NCI-H82 (cell line): ENCODE measurements around the gene PRSS38.

Experiments
- DNase-seq: peaks from one replicate; lab custom pipeline; 2025; lab: John Stamatoyannopoulos, UW

PRSS38 gene

DNA sequence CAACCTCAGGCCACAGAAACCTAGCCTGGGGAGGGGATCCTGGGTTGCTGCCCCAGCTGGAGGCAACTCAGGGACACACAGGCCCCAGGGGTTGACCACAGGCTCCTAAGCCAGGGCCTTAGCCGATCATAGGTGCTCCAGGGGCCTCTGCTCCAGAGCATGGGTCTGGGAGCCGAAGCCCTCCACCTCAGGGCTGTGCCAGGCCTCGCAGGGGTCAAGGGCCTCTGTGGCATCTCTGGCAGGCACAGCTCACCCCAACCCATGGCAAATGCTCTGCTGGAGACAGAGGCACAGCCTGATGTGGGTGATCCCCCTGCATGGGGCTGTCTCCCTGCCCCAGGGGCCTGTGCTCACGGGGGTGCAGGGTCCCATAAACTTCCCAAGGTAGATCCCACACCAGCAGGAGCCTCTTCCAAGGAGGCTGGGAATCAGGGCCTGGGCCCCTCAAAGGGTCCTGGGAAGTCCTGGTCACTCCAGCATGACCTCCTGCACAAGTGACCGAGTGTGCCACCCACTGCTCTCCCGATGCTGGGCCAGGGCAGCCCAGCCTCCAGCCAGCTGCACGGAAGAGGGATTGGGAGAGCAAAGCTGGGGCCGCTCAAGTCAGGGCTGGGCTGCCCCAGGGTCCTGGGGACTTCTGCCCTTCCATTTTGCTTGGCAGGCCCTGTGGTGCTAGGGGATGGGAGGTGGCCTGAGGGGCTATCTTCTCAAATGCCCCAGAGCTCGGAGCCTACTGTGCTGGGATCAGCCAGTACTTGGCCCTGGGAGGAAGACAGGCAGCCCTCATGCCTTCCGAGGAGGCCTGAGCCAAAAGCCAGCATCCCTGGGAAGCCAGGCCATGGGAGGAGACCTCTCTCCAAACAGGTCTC is 22.2 kb upstream of the PRSS38 start:
- no peak for DNase-seq

GRCh38 chr1:227793948-227794816 is 21.3 kb upstream of the PRSS38 start:
- peak; percentile 89 for DNase-seq

DNA sequence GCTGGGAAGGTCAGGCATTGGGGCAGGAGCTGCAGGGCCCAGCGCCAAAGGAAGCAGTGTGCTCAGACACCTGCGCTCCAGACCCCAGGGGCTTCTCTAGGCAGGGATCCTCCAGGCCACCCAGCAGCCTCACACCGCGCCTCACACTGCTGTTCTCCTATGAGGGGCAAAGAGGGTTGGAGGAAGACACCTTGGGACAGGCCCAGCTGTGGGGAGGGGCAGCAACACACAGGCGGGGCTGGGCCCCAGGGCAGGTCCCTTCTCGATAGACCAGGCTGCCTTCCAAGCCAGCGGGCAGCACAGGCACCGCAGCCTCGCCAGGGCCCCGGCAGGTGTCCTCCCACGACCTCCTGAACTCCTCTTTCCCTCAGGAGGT is 20.7 kb upstream of the PRSS38 start:
- DNase-seq, result peak; percentile 26

DNA sequence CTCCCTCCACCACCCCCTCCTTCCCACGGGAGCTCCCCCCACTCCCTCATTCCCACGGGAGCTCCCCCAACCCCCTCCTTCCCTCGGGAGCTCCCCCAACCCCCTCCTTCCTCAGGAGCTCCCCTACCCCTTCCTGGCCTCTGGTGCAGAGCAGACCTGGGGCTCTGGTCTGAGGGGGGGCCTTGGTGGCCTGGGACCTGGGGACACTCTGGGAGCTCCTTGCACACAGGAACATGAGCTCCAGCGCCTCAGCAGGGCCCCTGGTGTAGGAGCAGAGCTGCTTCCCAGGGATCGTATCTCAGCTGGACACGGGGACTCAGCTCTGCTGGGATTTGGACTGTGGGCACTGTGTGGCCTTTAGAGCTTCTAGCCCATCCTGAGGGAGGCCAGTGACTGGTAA is 19.7 kb upstream of the PRSS38 start:
- no peak for DNase-seq

DNA sequence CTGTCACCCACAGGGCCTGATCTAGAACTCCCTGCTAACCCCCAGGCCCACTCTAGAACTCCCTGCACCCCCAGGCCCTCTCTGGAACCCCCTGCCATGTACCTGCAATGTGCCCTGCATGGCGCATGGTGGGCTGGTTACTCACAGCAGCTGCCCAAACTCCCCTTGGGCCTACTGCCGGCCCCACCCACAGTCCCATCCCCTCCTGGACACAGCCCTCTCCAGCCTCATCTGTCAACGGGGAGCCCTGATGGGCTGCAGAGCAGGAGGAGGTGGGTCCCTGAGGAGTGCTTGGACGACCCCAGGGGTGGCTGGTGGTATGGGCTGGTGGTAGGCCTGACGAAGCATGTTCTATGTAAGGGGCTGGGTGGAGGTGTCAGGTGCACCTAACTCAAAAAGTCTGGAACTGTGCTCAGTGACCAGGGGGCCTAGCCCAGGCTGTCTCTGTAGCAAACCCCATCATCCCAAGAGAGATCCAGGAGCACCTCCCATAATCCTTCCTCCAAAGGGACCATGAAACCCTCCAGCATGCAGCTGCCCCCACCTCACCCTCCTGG is 19.0 kb upstream of the PRSS38 start:
- DNase-seq, result no peak

DNA sequence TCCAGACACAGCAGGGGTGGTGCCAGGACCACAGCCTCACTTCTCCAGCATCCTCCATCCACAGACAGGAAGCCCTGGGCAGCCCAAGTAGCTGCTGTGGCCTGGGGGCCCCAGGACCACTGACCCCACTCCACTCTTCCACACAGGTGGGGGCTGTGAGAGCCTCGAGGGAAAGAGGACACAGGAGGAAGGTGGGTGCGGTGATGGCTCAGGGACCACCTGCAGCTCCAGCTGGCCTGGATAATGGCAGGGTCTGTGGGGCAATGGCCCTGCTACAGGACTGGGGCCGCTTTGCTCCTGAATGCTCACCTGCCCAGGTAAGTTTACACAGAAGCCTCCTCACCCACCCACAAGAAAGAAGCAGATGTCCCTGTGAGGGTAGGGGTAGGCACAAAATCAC is 18.3 kb upstream of the PRSS38 start:
- no peak for DNase-seq

DNA sequence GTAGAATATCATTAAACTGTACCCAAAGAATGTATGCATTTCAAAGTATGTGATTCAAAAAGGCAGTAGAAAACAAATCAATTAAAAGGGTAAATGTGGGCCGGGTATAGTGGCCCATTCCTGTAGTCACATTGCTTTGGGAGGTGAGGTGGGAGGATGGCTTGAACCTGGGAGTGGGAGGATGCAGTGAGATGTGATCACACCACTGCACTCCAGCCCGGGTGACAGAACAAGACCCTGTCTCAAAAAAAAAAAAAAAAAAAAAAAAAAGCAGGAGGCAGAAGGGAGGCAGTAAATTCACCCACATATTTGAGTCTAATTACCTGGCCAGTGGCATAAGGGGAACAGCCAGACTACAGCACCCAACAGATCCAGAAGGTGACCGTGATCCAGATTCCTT is 17.9 kb upstream of the PRSS38 start:
- no peak for DNase-seq

- DNase-seq, result no peak
Observed at GRCh38 chr1:227798078-227798802, 17.2 kb upstream of the PRSS38 start.

DNA sequence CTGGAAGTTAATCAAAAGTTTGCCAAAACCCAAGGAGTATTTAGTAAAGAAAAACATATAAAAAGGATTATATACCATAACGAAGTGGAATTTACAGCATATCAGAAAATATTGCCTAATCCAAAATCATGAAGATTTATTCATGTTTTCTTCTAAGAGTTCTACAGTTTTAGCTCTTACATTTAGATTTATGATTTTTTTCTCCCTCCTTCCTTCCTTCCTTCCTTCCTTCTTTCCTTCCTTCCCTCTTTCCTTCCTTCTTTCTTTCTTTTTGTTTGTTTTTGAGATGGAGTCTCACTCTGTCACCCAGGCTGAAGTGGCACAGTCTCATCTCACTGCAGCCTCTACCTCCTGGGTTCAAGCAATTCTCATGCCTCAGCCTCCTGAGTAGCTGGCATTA is 15.7 kb upstream of the PRSS38 start:
- no peak for DNase-seq

GRCh38 chr1:227803933-227804332 is 11.5 kb upstream of the PRSS38 start:
- DNase-seq, result no peak

- DNase-seq, result peak; percentile 37
Observed at GRCh38 chr1:227805606-227806197, 9.8 kb upstream of the PRSS38 start.

DNA sequence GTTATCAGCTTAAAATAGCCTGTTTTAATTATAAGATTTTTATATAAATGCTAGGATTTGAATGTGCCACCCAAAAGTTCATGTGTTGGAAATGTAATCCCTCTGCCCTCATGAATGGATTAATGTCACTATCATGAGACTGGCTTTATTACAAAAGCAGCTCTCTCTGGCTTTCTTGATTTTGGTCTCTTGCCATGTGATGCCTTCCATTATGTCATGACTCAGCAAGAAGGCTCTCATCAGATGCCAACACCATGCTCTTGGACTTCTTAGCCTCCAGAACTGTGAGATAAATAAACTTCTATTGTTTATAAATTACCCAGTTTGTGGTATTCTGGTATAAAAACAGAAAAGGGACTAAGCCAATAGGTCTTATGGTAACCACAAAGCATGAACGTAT is 6.9 kb upstream of the PRSS38 start:
- DNase-seq, result no peak

GRCh38 chr1:227809026-227809425 is 6.4 kb upstream of the PRSS38 start:
- DNase-seq, result no peak

- DNase-seq, result no peak
Observed at GRCh38 chr1:227813962-227814361, 1.5 kb upstream of the PRSS38 start.

- peak; percentile 21 for DNase-seq
Observed at GRCh38 chr1:227816750-227817446, 1.4 kb downstream of the PRSS38 start.

DNA sequence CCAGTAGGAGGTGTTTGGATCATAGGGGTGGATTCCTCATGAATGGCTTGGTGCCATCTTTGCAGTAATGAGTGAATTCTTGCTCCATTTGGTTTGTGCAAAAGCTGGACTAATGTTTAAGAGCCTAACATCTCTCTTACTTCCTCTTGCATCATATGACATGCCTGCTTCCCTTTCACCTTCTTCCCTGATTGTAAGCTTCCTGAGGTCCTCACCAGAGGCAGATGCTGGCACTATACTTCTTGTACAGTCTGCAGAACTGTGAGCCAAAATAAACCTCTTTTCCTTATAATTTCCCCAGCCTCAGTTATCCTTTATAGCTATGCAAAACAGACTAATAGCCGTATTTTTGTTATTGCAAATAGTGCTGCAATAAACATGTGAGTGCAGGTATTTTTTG is 8.1 kb downstream of the PRSS38 start:
- no peak for DNase-seq

DNA sequence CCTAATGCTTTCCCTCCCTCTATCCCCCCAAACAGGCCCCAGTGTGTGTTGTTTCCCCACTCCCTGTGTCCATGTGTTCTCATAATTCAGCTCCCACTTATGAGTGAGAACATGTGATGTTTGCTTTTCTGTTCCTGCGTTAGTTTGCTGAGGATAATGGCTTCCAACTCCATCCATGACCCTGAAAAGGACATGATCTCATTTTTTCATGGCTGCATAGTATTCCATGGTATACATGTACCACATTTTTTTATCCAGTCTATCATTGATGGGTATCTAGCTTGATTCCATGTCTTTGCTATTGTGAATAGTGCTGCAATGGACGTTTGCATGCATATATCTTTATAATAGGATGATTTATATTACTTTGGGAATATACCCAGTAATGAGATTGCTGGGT is 8.7 kb downstream of the PRSS38 start:
- DNase-seq, result no peak

DNA sequence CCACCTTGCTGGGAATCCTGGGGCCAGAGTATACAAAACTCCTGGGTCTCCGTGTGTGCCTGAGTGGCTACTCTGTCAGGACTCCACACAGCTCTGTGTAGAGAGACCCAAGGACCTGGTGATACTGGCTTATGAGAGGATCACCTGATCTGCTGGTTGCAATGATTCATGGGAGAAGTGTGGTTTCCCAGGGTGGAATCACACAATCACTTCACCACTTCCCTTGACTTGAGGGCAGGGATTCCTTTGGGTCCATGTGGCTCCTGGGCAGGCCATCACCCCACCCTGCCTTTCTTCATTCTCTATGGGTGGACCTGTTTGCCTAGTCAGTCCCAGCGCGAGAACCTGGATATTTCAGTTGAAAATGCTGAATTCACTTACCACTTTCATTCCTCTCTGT is 13.3 kb downstream of the PRSS38 start:
- DNase-seq, result no peak

DNA sequence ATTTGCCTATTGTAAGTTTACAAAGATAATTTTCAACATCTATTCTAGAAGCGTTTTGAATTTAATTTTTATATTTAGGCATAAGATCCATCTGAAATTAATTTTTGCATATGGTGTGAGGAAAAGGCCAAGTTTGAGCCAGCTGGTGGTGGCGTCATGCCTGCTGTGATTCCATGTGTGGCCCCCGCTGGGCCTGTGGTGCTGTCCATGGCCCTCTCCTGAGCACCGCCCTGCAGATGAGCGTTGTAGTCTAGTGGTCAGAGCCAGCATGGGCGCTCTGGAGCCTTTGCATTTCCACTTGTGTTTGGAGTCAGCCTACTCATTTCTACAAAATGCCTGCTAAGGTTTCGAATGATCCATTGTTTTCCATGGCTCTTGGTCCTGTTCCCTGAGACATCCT is 22.7 kb downstream of the PRSS38 start:
- no peak for DNase-seq

DNA sequence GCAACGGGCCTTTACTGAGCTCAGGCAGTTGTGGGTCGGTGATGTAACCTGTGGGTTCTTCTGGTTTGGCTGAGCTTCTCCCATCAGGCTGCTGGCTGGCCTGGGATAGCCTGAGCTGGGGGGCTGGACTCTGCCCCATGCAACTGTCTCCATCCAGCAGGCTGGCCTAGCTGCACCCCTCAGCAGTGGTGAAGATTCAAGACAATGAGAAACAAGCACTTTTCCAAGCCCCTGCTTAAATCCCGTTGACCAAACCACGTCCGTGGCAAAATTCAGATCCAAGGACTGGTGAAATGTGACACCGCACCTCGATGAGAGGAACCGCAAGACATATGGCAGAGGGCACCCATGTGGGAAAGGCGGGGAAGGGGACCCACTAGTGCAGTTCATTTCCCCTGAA is 25.6 kb downstream of the PRSS38 start:
- no peak for DNase-seq
